Measurements from ENCODE around the gene GCK.

- no peak for TF ChIP-seq CTCF (IDR thresholded peaks at IDR 0.05)
- no peak for TF ChIP-seq POLR2A (IDR thresholded peaks at IDR 0.05)
- no peak for TF ChIP-seq EP300 (IDR thresholded peaks at IDR 0.05; ENCODE audit: low read depth)
- no peak for TF ChIP-seq POLR2AphosphoS5 (IDR thresholded peaks at IDR 0.05)
These were observed 78.3 kb downstream of the GCK start for GRCh38 chr7:44110719-44111635.
